Measurements from ENCODE around the gene DIDO1.
"Not testable (repeated sequence)": the region's sequence is repeated elsewhere in the genome, so short reads cannot be mapped to it uniquely, and the experiment has no call there.

Gene DIDO1

GRCh38 chr20:62875419-62876361, 50.6 kb downstream of the DIDO1 start:
- DNase-seq, result no peak

DNA sequence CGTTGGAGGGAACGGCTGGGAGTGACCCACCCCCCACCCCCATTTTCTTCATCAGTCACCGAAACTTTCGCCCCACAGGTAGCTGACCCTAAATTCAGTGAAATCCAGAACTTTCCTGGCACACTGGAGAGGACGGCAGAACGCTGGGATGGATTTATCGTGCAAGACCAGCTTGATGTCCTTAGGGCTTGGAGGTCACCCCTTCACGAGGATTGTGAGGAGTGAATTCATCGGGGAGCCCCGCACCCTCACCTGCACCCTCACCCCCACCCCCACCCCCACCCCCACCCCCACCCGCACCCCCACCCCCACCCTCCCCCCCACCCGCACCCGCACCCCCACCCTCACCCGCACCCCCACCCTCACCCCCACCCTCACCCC, 51.4 kb downstream of the DIDO1 start:
- no peak for DNase-seq

DNA sequence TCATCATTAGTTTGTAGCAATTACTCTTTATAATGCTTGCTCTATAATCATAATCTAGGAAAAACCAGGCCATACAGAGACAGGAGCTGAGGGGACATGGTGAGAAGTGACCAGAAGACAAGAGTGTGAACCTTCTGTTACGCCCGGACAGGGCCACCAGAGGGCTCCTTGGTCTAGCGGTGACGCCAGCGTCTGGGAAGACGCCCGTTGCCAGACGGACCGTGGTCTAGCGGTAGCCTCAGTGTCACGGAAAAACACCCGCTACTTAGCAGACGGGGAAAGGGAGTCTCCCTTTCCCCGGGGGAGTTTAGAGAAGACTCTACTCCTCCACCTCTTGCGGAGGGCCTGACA, 52.6 kb downstream of the DIDO1 start:
- not testable (repeated sequence) for DNase-seq

GRCh38 chr20:62873280-62873679, 53.0 kb downstream of the DIDO1 start:
- DNase-seq, result no peak

DNA sequence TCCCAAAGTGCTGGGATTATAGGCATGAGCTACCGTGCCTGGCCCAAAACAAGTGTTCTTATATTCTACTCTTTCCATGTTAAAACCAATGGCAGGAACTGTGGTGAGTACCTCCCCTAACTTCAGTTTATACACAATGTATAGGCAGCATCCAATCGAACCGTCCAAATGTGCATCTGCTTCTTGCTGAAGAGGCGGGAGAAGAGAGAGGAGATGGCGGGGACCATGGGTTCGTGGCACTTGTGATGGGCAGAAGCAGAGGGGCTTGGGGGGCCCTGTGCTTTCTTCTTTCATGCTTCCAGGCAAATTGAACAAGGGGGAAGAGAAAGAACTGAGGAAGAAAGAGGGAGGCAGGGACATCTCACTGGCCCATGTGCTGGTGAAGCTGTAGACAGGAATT, 53.4 kb downstream of the DIDO1 start:
- no peak for DNase-seq

- no peak for DNase-seq
Observed at GRCh38 chr20:62872184-62872847, 54.0 kb downstream of the DIDO1 start.

DNA sequence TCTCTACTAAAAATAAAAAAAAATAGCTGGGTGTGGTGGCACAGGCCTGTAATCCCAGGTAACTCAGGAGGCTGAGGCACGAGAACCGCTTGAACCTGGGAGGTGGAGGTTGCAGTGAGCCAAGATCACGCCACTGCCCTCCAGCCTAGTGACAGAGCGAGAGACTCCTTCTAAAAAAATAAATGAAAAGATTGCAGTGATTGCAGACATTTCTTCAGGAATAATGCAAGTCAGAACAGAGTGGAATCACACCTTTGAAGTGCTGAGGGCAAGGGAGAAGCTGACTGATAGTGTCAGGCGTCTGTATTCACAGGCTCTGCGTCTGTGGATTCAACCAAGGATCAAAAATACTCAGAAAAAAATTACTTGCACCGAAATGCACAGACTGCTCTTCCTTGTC, 62.1 kb downstream of the DIDO1 start:
- no peak for DNase-seq

DNA sequence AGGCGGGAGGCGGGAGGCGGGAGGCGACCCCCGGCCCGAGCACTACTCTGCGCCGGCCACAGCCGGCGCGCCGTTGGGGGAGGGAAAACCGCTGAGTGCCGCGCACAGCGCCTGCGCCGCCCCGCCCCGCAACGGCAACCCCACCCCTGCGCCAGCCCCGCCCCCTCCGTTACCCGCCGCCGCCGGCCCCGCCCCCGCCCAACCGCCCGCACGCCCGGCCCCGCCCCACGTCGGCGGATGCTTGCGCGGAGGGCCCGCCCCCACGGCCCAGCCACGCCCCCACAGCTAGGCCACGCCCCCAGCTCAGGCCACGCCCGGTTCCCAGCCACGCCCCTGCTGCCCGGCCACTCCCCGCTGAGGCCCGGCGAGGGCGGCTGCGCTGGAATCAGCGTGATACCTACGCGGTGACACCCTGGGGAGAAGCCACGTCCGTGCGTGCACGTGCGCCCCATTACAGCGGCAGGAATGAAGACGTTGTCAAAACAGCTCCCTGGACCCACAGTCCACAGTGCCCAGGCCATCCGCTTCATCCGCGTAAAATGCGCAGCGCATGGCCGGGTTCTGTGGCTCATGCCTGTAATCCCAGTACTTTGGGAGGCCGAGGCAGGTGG, 64.5 kb downstream of the DIDO1 start, which contains the start of gene TCFL5:
TCFL5 (minus strand) TSS at position 97 of the 611 bp plus-strand sequence. CDS start 152 bp downstream, outside the sequence.
- DNase-seq, result no peak

GRCh38 chr20:62860924-62861691, 65.2 kb downstream of the DIDO1 start:
- no peak for DNase-seq

DNA sequence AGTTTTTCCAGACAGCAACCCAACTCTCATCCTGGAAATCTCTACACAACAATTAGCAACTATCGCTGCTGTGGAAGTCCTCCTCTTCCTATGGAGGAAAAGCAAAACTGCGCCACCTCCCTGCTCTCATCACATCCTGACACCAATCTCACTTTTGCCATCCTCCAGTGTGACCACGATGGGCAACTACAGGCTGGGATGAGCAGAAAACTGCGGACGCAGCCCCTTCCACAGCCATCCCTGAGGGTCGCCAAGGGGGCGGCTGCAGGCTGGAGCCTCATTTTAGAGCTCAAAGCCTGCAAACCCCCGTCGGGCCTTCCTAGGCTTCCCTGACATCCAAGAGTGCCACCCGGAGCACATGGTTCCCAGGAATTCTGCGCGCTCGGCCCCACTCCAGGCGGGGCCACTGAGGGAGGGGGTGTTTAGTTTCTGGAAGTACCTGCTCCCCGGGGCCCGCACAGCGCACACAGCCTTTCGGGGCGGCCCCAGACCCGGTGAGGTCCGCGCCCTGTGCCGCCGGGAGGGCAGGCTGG, 65.8 kb downstream of the DIDO1 start:
- no peak for DNase-seq

DNA sequence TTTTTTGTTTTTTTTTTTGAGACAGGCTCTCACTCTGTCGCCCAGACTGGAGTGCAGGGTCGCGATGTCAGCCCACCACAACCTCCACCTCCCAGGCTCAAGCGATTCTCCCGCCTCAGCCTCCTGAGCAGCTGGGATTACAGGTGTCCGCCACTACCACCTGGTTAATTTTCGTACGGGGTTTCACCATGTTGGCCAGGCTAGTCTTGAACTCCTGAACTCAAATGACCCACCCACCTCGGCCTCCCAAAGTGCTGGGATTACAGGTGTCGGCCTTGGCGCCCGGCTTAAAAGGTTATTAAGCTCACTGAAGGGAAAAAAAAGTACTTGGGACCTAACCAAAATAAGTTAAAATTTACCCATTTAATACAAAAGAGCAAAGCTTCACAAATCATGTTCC, 66.6 kb downstream of the DIDO1 start:
- DNase-seq, result no peak

DNA sequence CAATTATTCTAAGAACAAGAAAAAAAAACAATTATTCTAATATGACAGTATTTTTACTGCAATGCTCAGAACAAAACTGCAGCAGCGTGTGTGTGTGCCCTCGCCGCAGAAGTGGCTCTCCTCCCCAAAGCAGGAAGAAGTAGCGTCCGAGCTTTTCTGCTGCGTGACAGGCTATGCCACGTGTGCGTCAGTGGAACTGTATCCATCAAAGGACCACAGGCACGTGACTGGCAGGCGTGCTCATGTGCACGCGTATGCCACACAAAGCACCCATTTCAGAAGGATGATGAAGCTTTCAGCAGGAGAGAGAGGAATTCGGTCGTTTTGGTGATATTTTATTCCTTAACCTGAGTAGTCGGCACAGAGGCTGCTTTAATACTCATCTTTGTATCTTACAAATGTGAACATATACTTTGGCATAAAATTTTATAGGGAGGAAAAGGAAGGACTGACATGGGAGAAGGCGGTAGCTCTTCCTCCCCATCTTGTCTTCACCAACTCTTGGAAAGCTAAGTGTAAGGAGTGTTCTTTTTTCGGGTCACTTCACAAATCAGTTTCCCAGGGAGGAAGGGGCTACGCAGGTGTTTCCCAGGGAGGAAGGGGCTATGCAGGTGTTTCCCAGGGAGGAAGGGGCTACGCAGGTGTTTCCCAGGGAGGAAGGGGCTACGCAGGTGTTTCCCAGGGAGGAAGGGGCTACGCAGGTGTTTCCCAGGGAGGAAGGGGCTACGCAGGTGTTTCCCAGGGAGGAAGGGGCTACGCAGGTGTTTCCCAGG, 68.1 kb downstream of the DIDO1 start:
- no peak for DNase-seq

GRCh38 chr20:62856931-62857619, 69.2 kb downstream of the DIDO1 start:
- no peak for DNase-seq

DNA sequence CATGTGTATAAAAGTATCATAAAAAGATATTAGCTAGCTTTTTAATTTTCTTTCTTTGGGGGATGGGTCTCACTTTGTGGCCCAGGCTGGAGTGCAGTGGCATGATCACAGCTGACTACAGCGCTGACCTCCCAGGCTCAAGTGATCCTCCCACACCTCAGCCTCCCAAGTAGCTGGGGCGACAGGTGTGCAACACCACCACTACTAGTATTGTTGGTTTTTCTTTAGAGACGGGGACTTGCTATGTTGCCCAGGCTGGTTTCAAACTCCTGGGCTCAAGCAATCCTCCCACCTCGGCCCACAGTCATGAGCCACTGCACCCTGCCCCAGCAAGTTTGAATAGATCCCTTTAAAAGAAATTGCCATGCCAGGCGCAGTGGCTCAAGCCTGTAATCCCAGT, 71.2 kb downstream of the DIDO1 start:
- DNase-seq, result no peak

- no peak for DNase-seq
Observed at GRCh38 chr20:62854121-62854520, 72.2 kb downstream of the DIDO1 start.

DNA sequence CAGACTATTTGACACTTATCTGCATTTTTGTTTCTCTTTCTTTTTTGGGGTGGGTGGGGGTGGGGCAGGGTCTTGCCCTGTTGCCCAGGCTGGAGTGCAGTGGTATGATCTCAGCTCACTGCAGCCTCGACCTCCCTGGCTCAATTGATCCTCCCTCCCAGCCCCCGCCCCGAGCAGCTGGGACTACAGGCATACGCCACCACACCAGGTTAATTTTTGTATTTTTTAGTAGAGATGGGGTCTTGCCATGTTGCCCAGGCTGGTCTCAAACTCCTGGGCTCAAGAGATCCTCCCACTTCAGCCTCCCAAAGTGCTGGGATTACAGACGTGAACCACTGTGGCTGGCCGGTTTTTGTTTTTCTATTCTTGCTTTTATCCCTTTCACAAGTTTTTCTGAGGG, 73.0 kb downstream of the DIDO1 start:
- DNase-seq, result not testable (repeated sequence)

DNA sequence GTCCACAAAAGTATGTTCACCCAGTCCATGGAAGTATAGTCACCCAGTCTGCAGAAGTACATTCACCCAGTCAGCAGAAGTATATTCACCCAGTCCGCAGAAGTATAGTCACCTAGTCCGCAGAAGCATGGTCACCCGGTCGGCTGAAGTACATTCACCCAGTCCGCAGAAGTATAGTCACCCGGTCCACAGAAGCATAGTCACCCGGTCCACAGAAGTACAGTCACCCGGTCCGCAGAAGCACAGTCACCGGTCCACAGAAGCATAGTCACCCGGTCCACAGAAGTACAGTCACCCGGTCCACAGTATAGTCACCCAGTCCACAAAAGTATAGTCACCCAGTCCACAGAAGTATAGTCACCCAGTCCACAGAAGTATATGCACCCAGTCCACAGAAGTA, 73.5 kb downstream of the DIDO1 start:
- no peak for DNase-seq

GRCh38 chr20:62852196-62852595, 74.1 kb downstream of the DIDO1 start:
- DNase-seq, result no peak

GRCh38 chr20:62850333-62850974, 75.9 kb downstream of the DIDO1 start:
- no peak for DNase-seq

- no peak for DNase-seq
Observed at GRCh38 chr20:62849431-62849830, 76.9 kb downstream of the DIDO1 start.

DNA sequence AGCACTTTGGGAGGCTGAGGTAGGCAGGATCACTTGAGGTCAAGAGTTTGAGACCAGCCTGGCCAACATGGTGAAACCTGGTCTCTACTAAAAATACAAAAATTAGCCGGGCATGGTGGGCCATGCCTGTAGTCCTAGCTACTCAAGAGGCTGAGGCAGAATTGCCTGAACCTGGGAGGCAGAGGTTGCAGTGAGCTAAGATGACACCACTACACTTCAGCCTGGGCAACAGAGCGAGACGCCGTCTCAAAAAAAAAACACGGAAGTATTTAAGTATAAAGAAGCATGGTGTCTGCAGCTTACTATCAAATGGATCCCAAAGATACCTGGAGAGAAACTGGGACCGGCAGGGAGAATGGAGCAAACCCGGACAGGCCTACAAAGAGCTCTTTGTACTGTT, 77.4 kb downstream of the DIDO1 start:
- DNase-seq, result not testable (repeated sequence)
